Neural progenitor cell (in vitro differentiated cells): Measurements from ENCODE around the gene BATF2. TPM values are rescaled to one million over a fixed set of nuclear protein-coding genes. Genes with fewer than 3 reads are reported as not detected.
"Not testable (repeated sequence)": the region's sequence is repeated elsewhere in the genome, so short reads cannot be mapped to it uniquely, and the experiment has no call there.

ENCODE experiments used
- DNase-seq: peaks from one replicate; pipeline ENCODE4 v3.0.0-alpha.2; 2016; ENCODE audit warnings: low spot score
- H2AFZ ChIP-seq: fragments of 200-600 bp; sonication (generic); replicated peaks from 2 replicates; pipeline ENCODE4 v1.6.1; 2016; ENCODE audit warnings: antibody characterized with exemption
- H3F3A ChIP-seq: fragments of 200-600 bp; sonication (generic); 2 replicates; pipeline ENCODE4 v1.6.1; 2016; ENCODE audit warnings: antibody characterized with exemption, low read depth
- H3K27ac ChIP-seq: fragments of 200-600 bp; sonication (generic); 2 replicates; pipeline ENCODE4 v1.5.1; 2016; ENCODE audit warnings: mild to moderate bottlenecking
- H3K27me3 ChIP-seq: fragments of 200-600 bp; sonication (generic); 2 replicates; pipeline ENCODE4 v1.6.1; 2016; ENCODE audit warnings: mild to moderate bottlenecking, moderate library complexity
- H3K36me3 ChIP-seq: fragments of 200-600 bp; sonication (generic); 2 replicates; pipeline ENCODE4 v1.5.1; 2016
- H3K4me1 ChIP-seq: fragments of 200-600 bp; sonication (generic); 2 replicates; pipeline ENCODE4 v1.6.1; 2016; ENCODE audit warnings: mixed run types
- H3K4me2 ChIP-seq: fragments of 200-600 bp; sonication (generic); 2 replicates; pipeline ENCODE4 v1.6.1; 2016
- H3K4me3 ChIP-seq: fragments of 200-600 bp; sonication (generic); 2 replicates; pipeline ENCODE4 v1.5.1; 2016
- H3K79me2 ChIP-seq: fragments of 200-600 bp; sonication (generic); 2 replicates; pipeline ENCODE4 v1.6.1; 2016; ENCODE audit warnings: low read depth
- H3K9ac ChIP-seq: fragments of 200-600 bp; sonication (generic); 2 replicates; pipeline ENCODE4 v1.6.1; 2016
- H3K9me3 ChIP-seq: fragments of 200-600 bp; sonication (generic); 2 replicates; pipeline ENCODE4 v1.5.1; 2016; ENCODE audit warnings: low read depth
- H4K20me1 ChIP-seq: fragments of 200-600 bp; sonication (generic); 2 replicates; pipeline ENCODE4 v1.6.1; 2016; ENCODE audit warnings: low read depth
- H3K27ac Mint-ChIP-seq: 3 replicates; pipeline ENCODE4 v1.8.0; 2021; ENCODE audit warnings: mixed read lengths
- H3K27me3 Mint-ChIP-seq: 2 replicates; pipeline ENCODE4 v1.8.0; 2022; ENCODE audit warnings: low read depth, mild to moderate bottlenecking, inconsistent platforms, moderate library complexity, mixed read lengths; ENCODE audit not compliant: insufficient read depth
- H3K36me3 Mint-ChIP-seq: 3 replicates; pipeline ENCODE4 v1.8.0; 2021; ENCODE audit warnings: mixed read lengths
- H3K4me1 Mint-ChIP-seq: 3 replicates; pipeline ENCODE4 v1.8.0; 2021; ENCODE audit warnings: mixed read lengths
- H3K4me3 Mint-ChIP-seq: 3 replicates; pipeline ENCODE4 v1.8.0; 2021; ENCODE audit warnings: mild to moderate bottlenecking, moderate library complexity, mixed read lengths
- H3K9me3 Mint-ChIP-seq: 3 replicates; pipeline ENCODE4 v1.8.0; 2020; ENCODE audit warnings: mixed read lengths
- CTCF ChIP-seq: fragments of 200-600 bp; sonication (generic); IDR thresholded peaks from 2 replicates; pipeline ENCODE4 v1.5.1; 2017; ENCODE audit warnings: antibody characterized with exemption, mild to moderate bottlenecking
- EZH2 ChIP-seq: fragments of 200-600 bp; sonication (generic); IDR thresholded peaks from 2 replicates; pipeline ENCODE4 v1.6.1; 2017; ENCODE audit warnings: antibody characterized with exemption, mild to moderate bottlenecking, moderate library complexity
- EZH2phosphoT487 ChIP-seq: fragments of 200-600 bp; sonication (generic); IDR thresholded peaks from 2 replicates; pipeline ENCODE4 v1.6.1; 2017; ENCODE audit warnings: antibody characterized with exemption
- total RNA-seq: library from RNA; depleted of rRNA; stranded (reverse); fragments of >200 nt; gene quantifications from 2 replicates; pipeline ENCODE4 v1.2.3, GENCODE V29; 2015; ENCODE audit warnings: low replicate concordance

BATF2 gene
- total RNA-seq, 1 donor from 2014 or later = not detected

- H3K9ac ChIP-seq = no peak overlapping the region
- H3K4me2 ChIP-seq = no peak overlapping the region
- Mint-ChIP-seq H3K36me3 (no peaks in the 10 kb centered on the region), H3K27ac (no peak overlapping the region), H3K4me1 (peaks cover 6% of the 10 kb centered on the region), H3K27me3 (peaks cover 6% of the 10 kb centered on the region), H3K4me3 (no peak overlapping the region), H3K9me3 (peaks cover 2% of the 10 kb centered on the region)
- H3K9me3 ChIP-seq = no peaks in the 10 kb centered on the region
- H3K27me3 ChIP-seq = no peaks in the 10 kb centered on the region
- DNase-seq = no peak
- no peak for TF ChIP-seq EZH2
- no peak for TF ChIP-seq EZH2phosphoT487
- no peak for TF ChIP-seq CTCF
- no peaks in the 10 kb centered on the region for H3F3A ChIP-seq
- no peak overlapping the region for H3K27ac ChIP-seq
- H3K36me3 ChIP-seq = no peaks in the 10 kb centered on the region
- no peak overlapping the region for H3K4me3 ChIP-seq
- no peaks in the 10 kb centered on the region for H4K20me1 ChIP-seq
- H3K79me2 ChIP-seq = no peaks in the 10 kb centered on the region
- no peaks in the 10 kb centered on the region for H3K4me1 ChIP-seq
- H2AFZ ChIP-seq = no peak overlapping the region
These were observed 8.5 kb downstream of the BATF2 start for GRCh38 chr11:64987998-64988854.

- H3K27me3 ChIP-seq, H3K27ac ChIP-seq, H3F3A ChIP-seq, H3K4me1 ChIP-seq, H3K27ac Mint-ChIP-seq, H3K36me3 Mint-ChIP-seq, H2AFZ ChIP-seq, H3K79me2 ChIP-seq, H3K4me3 ChIP-seq, H3K9me3 ChIP-seq, H4K20me1 ChIP-seq, H3K4me3 Mint-ChIP-seq, DNase-seq, H3K4me1 Mint-ChIP-seq, H3K9me3 Mint-ChIP-seq, H3K36me3 ChIP-seq, H3K27me3 Mint-ChIP-seq, H3K4me2 ChIP-seq, H3K9ac ChIP-seq: not testable (repeated sequence)
These were observed 13.4 kb downstream of the BATF2 start for GRCh38 chr11:64983339-64983738.

GRCh38 chr11:64976651-64977050 is 20.1 kb downstream of the BATF2 start:
- no peak for TF ChIP-seq EZH2phosphoT487
- TF ChIP-seq EZH2 = no peak
- no peak for TF ChIP-seq CTCF
- Mint-ChIP-seq H3K27ac (no peak overlapping the region), H3K27me3 (peaks cover 7% of the 10 kb centered on the region), H3K4me1 (no peaks in the 10 kb centered on the region), H3K4me3 (no peak overlapping the region), H3K36me3 (no peaks in the 10 kb centered on the region), H3K9me3 (no peaks in the 10 kb centered on the region)
- no peak overlapping the region for H3K9ac ChIP-seq
- H3K4me3 ChIP-seq = no peak overlapping the region
- peaks cover 5% of the 10 kb centered on the region for H3F3A ChIP-seq
- no peak overlapping the region for H3K27ac ChIP-seq
- no peak overlapping the region for H3K4me2 ChIP-seq
- no peaks in the 10 kb centered on the region for H3K4me1 ChIP-seq
- no peaks in the 10 kb centered on the region for H3K36me3 ChIP-seq
- peaks cover 1% of the 10 kb centered on the region for H3K27me3 ChIP-seq
- H4K20me1 ChIP-seq = peaks cover 6% of the 10 kb centered on the region
- no peaks in the 10 kb centered on the region for H3K9me3 ChIP-seq
- no peaks in the 10 kb centered on the region for H3K79me2 ChIP-seq
- H2AFZ ChIP-seq = no peak overlapping the region
- DNase-seq = no peak

GRCh38 chr11:64974124-64974523 is 22.6 kb downstream of the BATF2 start:
- TF ChIP-seq EZH2phosphoT487 (no peak), EZH2 (no peak), CTCF (no peak)
- Histone ChIP-seq H3K36me3 (no peaks in the 10 kb centered on the region), H3K79me2 (no peaks in the 10 kb centered on the region), H3F3A (peaks cover 5% of the 10 kb centered on the region), H3K4me3 (no peak overlapping the region), H3K4me1 (no peaks in the 10 kb centered on the region), H3K27me3 (peaks cover 4% of the 10 kb centered on the region), H3K27ac (no peak overlapping the region), H2AFZ (no peak overlapping the region), H3K4me2 (no peak overlapping the region), H4K20me1 (peaks cover 6% of the 10 kb centered on the region), H3K9me3 (no peaks in the 10 kb centered on the region), H3K9ac (no peak overlapping the region)
- Mint-ChIP-seq H3K27me3 (peaks cover 12% of the 10 kb centered on the region), H3K9me3 (no peaks in the 10 kb centered on the region), H3K27ac (no peak overlapping the region), H3K4me3 (no peak overlapping the region), H3K36me3 (no peaks in the 10 kb centered on the region), H3K4me1 (no peaks in the 10 kb centered on the region)
- DNase-seq = no peak
